Stimulated activated CD4-positive, alpha-beta T cell treated with anti-CD3 and anti-CD28 coated beads, Interleukin-2, amount 100 ng/mL, for 48 hours (primary cell): ENCODE results near the gene SCGB3A1.

Experiments used
- DNase-seq, 2 donors: peaks; one replicate each; pipeline ENCODE4 v3.0.0-alpha.2; 2020

The SCGB3A1 gene

GRCh38 chr5:180625125-180625790 lies 34.0 kb upstream of the SCGB3A1 start:
- DNase-seq, result no peak

DNA sequence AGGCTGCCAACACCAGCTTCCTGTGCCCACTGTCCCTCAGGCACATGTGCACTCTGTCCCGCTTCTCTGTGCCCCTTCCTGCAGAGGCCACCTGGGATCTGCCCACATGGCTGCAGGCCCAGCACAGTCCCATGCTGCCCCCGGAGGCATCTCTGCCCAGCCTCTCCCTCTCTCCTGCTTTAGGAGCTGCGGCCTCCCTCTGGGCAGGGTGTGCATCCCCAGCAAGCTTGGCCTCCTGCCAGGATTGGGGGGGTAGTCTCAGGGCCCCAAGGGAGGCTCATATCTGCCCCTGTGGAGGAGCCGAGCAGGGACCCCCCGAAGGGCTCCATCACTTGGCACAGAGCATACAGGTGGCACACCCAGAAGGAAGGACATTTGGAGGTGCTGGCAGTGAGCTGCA lies 33.3 kb upstream of the SCGB3A1 start:
- DNase-seq, result no peak

DNA sequence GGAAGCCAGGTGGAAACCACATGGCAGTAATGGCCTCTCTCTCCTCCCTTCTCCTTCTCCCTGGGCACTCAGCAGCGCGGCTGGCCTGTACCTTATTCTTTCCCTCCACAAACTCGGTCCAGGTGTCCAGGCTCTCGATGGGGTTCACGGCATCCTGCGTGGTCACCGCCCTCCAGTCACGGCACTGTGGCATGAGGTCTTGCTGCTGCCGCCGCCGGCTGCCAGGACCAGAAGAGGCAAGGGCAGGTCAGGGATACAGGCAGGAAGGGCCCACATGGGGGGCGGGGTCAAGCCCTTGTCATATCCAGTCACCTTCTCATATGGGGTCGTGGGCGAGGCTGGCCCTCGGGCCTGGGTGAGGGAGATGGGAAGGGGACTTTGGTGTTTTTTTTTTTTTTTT lies 32.5 kb upstream of the SCGB3A1 start:
- no peak for DNase-seq

GRCh38 chr5:180623411-180623834 lies 32.1 kb upstream of the SCGB3A1 start:
- no peak for DNase-seq

- no peak for DNase-seq
These were observed 31.6 kb upstream of the SCGB3A1 start for GRCh38 chr5:180622910-180623309.

GRCh38 chr5:180621311-180621710 lies 30.0 kb upstream of the SCGB3A1 start:
- no peak for DNase-seq

DNA sequence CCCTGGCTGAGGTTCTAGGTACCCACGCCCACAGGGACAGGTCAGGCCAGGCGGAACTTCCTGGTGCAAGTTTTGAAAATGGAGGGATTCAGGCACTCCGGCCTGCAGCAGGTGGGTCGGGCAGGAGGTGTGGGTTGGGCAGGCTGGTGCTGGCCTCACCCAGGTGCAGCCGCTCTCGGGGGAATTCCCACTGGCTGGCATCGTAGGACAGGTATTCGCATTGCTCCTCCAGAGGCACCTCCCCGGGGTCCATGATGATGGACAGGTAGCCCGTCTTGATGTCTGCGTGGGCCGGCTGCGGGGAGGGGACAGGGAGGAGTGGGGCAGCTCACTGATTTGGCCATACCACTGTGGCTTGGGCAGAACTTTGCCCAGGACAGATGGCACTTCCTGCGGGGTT lies 28.7 kb upstream of the SCGB3A1 start:
- no peak for DNase-seq

DNA sequence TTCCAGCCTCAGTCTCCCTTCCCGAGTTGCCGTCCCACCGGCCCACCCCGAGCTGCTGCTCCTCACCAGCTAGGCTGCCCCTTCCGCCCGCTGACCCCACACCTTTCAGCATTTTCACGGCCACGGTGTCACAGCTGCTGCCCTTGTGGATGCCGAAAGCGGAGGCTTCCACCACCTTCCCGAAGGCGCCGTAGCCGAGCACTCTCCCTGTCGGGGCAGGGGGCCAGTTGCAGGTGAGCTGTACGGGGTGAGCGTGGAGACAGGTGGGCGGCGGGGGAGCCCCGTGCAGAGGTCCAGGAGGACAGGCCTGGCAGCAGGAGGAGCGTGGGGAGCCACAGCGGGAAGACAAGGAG lies 28.2 kb upstream of the SCGB3A1 start:
- DNase-seq, result no peak

- DNase-seq, result peak; percentile 16 to 24
These were observed 27.7 kb upstream of the SCGB3A1 start for GRCh38 chr5:180618829-180619562.

DNA sequence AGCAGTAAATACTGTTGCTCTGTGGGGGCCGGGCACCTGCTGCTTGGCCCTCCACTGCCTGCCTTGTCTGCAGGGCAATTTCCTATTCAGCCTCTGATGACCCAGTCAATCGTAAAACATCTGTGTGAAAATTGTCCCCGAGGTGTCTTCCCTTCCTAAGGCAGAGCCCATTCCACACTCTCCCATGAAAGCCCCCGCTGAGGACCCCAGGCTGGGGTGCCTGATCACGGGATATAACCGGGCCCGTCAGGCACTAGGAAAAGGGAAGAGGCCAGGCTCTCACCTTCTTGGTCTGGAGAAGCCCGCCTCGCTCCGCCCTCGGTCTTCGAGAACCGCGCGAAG lies 27.2 kb upstream of the SCGB3A1 start:
- DNase-seq, result no peak

DNA sequence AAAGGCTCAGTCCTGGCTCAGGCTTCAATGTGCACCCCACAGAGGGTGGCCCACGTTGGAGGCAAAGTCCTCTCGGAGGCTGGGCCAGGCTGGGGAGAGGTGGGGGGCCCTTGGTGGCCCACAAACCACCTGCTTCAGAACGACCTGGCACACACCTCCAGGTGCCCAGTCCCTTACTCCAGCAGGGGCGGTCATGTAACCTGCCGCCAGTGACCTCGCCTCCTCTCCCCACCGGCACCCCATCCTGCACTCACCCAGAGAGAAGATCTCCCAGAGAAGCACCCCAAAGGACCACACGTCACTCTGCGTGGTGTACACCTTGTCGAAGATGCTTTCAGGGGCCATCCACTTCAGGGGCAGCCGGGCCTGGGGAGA lies 22.5 kb upstream of the SCGB3A1 start:
- no peak for DNase-seq

DNA sequence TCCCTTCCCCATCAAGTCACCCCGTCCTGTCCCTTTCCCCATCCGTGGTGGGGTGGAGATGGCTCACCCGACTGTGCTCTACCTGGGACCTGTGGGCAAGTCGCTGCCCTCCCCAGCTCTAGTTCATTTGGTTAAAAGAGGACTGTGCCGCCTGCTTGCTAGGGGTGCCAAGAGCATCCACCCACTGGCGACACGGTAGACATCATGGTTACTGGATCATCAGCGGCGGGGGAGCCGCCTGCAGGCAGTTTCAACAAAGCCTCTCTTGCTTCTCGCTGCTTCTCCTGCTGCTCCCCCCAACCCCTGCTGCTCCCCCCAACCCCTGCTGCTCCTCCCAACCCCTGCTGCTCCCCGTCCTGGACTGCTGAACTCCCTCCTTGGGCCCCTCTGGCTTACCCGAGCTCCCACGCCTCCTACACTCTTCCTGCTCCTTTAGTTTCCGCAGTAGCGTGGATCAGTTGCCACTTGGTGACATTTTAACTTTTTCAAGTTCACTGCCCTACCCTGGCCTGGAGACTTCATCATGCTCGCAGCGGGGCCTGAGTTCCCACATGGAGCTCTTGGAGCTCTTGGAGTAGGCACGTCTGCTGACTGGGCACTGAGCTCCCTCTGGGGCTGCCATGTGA lies 22.0 kb upstream of the SCGB3A1 start:
- DNase-seq, result no peak

DNA sequence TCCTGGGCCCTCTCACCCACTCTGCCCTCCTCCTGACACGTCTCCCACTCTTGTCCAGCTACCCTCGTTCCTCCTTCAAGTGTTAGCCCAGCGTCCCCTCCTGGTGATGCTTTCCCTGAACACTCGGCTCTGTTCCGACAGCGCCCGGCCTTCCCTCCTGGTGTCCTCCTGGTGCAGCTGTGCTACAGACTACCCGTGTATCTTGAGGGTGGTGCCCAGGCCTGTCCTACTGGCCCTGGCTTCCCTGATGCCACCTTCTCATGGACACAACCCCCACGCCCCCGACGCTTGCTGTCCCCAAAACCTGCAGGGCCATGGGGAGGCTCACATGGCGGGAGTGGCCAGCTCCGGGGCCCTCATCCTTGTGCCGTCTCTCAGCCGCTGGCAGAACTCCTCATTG lies 21.4 kb upstream of the SCGB3A1 start:
- no peak for DNase-seq

- no peak for DNase-seq
These were observed 20.0 kb upstream of the SCGB3A1 start for GRCh38 chr5:180611140-180611850.

- no peak for DNase-seq
These were observed 18.7 kb upstream of the SCGB3A1 start for GRCh38 chr5:180609817-180610550.

DNA sequence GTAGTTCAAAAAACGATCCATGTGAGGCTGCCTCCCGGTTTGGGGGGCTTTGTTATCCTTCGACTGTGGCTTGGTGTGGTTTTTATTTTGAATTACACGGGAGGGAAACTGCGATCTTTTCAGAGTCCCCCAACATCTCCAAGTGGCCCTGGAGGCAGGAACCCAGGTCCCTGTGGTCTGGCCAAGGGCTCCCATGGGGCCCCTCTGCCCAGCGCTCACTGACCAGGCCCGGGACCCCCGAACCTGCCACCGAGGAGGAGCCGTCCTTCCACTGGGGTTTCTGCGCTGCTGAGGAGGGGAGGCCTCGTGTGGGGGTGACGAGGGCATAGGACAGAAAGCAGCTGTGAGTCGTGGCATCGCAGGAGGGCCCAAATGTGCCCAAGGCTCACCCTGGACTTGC lies 18.1 kb upstream of the SCGB3A1 start:
- DNase-seq, result no peak

DNA sequence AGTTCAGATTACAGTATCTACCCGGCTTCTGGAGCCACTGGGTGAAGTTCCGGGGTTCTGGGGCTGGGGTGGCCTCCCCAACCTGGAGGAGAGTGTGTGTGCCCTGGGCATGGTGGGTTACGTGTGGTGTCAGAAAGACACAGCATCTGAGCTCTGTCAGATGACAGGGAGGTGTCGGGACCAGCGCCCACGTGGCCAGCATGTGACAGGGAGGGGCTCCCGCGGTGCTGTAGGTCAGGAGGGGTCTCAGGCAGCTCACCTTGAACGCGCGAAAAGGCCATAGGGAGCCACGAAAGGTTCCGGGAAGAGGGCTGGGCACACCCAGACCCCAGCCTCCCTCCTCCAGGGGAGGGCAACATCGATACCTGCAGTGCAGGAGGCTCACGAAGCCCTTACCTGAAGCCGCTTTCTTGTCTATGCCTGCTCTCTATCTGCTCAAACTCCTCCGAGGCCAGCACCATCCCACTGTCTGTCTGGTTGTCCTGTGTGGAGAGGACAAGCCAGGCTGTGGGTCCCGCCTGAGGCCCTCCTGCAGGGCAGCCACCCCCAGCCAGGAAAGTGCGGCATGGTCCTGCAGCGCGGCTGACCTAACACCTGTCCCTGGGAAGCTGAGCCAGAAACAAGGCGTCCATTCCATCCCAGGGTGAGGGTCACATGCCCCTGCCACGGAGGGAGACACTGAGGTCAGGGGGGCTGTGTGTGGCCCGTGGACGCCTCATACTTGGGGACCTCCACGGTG lies 17.4 kb upstream of the SCGB3A1 start:
- DNase-seq, result no peak

- DNase-seq, result no peak
These were observed 16.7 kb upstream of the SCGB3A1 start for GRCh38 chr5:180607861-180608571.

GRCh38 chr5:180606215-180606785 lies 15.0 kb upstream of the SCGB3A1 start:
- no peak for DNase-seq

GRCh38 chr5:180605554-180606214 lies 14.4 kb upstream of the SCGB3A1 start:
- peak; percentile 63 to 65 for DNase-seq

DNA sequence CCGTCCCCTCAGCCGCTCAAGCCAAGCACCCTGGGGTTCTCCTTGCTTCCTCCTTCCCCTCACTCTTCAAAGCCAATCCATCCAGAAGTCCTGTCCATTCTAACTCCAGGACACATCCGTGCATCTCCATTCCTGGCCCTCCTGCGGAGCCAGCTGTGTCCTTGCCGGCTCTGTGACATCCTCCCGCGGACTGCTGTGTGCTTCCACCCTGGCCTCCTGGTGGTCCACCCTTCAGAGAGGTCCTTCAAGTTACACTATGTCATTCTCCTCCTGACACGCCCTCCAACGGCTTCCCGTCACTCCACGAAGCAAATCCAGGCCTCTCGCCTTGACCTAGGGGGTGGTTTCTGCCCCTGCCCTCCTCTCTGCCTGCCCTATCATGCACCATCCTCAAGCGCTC lies 13.0 kb upstream of the SCGB3A1 start:
- no peak for DNase-seq
